Measurements from ENCODE around the gene OGFOD2. TPM values are rescaled to one million over a fixed set of nuclear protein-coding genes. Genes with fewer than 3 reads are reported as not detected.
A peak's percentile ranks its signal among the peaks of the same experiment; 100 is the strongest.

The OGFOD2 gene
- total and polyA plus RNA-seq, 2 of the 13 experiments (the other 11 are each of a cell fraction or from before 2014, with no cell fraction given), result 13.2 to 14.6 TPM

DNA sequence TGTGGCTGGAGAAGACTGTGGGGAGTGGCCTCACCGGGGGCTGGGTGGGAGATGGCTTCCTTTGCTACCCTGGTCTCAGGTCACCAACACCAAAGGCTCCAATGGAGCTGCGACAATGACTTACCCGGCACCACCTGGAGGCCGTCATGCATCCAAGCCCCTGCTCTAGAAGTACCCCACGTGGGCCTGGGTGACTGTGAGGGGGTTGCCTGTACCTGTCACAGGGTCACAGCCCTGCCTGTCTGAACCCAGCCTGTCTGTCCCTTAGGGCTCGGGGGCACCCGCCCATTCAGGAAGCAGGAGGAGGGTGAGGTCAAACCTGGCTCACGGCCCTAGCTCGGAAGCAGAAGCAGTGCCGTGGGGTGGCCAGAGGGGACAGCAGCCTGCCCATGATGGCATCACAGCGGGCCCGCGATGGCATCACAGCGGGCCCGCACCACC lies 27.7 kb upstream of the OGFOD2 start:
- ATAC-seq, result no peak
- intact Hi-C loops (cut with micrococcal nuclease; ENCODE audit: unreplicated experiment), result loop anchor here (1.0 kb wide), 1 partner anchor 49 kb away; no protein-coding TSS in a partner anchor
- H3K79me2 ChIP-seq (ENCODE audit: insufficient read depth, low read length), result no peaks in the 10 kb centered on the region

More for the DNA sequence above, 27.7 kb upstream of the OGFOD2 start:
- no TSS peak for BruUV-seq (replicated peaks)
- no peak for FAIRE-seq
- H3K9ac ChIP-seq (ENCODE audit: insufficient read depth, low read depth, low read length), result no peak overlapping the region
- H2AFZ ChIP-seq (ENCODE audit: low read length), result no peak overlapping the region
- ChIA-PET CTCF (ENCODE audit: low intra/inter-chr PET ratio, low total read pairs) (no interaction called here), POLR2A (interaction anchor here (1.1 to 2.7 kb wide), 4 partner anchors 19 to 286 kb away, joined by 3 to 21 read pairs (median 6); partner anchors contain the start of genes ABCB9, MPHOSPH9 and MTRFR)
- H3K4me2 ChIP-seq (ENCODE audit: low read depth, low read length), result no peak overlapping the region
- 92% methylated on average over 10 of the region's 15 CpGs for WGBS (ENCODE audit: low lambda C conversion rate)
- peaks cover 32% of the 10 kb centered on the region for H3K4me1 ChIP-seq (ENCODE audit: insufficient read depth, low read length)
- H3K27me3 ChIP-seq (ENCODE audit: control insufficient read depth in 1 of 2, insufficient read depth in 2 of 2, low read length in 2 of 2), result no peaks in the 10 kb centered on the region
- TF ChIP-seq, protein P1, sequence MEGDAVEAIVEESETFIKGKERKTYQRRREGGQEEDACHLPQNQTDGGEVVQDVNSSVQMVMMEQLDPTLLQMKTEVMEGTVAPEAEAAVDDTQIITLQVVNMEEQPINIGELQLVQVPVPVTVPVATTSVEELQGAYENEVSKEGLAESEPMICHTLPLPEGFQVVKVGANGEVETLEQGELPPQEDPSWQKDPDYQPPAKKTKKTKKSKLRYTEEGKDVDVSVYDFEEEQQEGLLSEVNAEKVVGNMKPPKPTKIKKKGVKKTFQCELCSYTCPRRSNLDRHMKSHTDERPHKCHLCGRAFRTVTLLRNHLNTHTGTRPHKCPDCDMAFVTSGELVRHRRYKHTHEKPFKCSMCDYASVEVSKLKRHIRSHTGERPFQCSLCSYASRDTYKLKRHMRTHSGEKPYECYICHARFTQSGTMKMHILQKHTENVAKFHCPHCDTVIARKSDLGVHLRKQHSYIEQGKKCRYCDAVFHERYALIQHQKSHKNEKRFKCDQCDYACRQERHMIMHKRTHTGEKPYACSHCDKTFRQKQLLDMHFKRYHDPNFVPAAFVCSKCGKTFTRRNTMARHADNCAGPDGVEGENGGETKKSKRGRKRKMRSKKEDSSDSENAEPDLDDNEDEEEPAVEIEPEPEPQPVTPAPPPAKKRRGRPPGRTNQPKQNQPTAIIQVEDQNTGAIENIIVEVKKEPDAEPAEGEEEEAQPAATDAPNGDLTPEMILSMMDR (CRISPR knock-in tag; IDR thresholded peaks at IDR 0.05), result peak; percentile 24; the same call in 1 of the 2 replicates
- TF ChIP-seq STAG1 (CRISPR knock-in tag; IDR thresholded peaks at IDR 0.05), result 0 out of 2 replicates have a peak, but pooled peaks have one; percentile 16
- no peak for TF ChIP-seq PRMT3 (CRISPR knock-in tag; IDR thresholded peaks at IDR 0.05; ENCODE audit: borderline replicate concordance, low read depth)
- TF ChIP-seq TARDBP (CRISPR knock-in tag; IDR thresholded peaks at IDR 0.05), result no peak
- TF ChIP-seq, protein P2, sequence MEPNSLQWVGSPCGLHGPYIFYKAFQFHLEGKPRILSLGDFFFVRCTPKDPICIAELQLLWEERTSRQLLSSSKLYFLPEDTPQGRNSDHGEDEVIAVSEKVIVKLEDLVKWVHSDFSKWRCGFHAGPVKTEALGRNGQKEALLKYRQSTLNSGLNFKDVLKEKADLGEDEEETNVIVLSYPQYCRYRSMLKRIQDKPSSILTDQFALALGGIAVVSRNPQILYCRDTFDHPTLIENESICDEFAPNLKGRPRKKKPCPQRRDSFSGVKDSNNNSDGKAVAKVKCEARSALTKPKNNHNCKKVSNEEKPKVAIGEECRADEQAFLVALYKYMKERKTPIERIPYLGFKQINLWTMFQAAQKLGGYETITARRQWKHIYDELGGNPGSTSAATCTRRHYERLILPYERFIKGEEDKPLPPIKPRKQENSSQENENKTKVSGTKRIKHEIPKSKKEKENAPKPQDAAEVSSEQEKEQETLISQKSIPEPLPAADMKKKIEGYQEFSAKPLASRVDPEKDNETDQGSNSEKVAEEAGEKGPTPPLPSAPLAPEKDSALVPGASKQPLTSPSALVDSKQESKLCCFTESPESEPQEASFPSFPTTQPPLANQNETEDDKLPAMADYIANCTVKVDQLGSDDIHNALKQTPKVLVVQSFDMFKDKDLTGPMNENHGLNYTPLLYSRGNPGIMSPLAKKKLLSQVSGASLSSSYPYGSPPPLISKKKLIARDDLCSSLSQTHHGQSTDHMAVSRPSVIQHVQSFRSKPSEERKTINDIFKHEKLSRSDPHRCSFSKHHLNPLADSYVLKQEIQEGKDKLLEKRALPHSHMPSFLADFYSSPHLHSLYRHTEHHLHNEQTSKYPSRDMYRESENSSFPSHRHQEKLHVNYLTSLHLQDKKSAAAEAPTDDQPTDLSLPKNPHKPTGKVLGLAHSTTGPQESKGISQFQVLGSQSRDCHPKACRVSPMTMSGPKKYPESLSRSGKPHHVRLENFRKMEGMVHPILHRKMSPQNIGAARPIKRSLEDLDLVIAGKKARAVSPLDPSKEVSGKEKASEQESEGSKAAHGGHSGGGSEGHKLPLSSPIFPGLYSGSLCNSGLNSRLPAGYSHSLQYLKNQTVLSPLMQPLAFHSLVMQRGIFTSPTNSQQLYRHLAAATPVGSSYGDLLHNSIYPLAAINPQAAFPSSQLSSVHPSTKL (CRISPR knock-in tag; IDR thresholded peaks at IDR 0.05), result no peak
- H3K4me3 ChIP-seq (replicated peaks in 1 of 3; ENCODE audit: insufficient read depth in 1 of 3, low read depth in 2 of 3, low read length in 3 of 3), result no peak overlapping the region
- no peaks in the 10 kb centered on the region for H3K9me3 ChIP-seq (ENCODE audit: low read length)
- H4K20me1 ChIP-seq (ENCODE audit: insufficient read depth, low read length), result no peaks in the 10 kb centered on the region
- no peak for DNase-seq (ENCODE audit: low spot score)
- peaks cover 0 to 1% of the 10 kb centered on the region in 2 experiments; a peak in 1 of 5 replicates for H3K36me3 ChIP-seq (replicated peaks in 1 of 2; ENCODE audit: control insufficient read depth in 1 of 2, insufficient read depth in 2 of 2, low read length in 2 of 2)
- no peak overlapping the region for H3K27ac ChIP-seq (ENCODE audit: extremely low read length, insufficient read depth, low read length)
- in situ Hi-C loops (cut with HindIII; ENCODE audit: extremely low pct_ligation_motif_present, low pct_unique_long_range_greater_than_20kb), result loop anchor here (5.0 kb wide), 1 partner anchor 80 kb away; no protein-coding TSS in a partner anchor

Measured in HepG2 (cell line).